Activated T-cell treated with anti-CD3 and anti-CD28 coated beads, Interleukin-2, amount 50 U/mL, for 1 hour (primary cell): ENCODE data around the gene CBX8.
A peak's percentile ranks its signal among the peaks of the same experiment; 100 is the strongest.

ENCODE experiments used
- DNase-seq: peaks from one replicate; pipeline ENCODE4 v3.0.0-alpha.2; 2020

Gene CBX8

GRCh38 chr17:79796763-79797491, at the start of gene CBX8:
TSS of gene CBX8 (minus strand) at chr17:79797077. CDS start at chr17:79796998, 79 bp downstream.
- peak; percentile 98 for DNase-seq

- no peak for DNase-seq
These were observed 48.7 kb upstream of the CBX8 start for GRCh38 chr17:79845601-79845949.

GRCh38 chr17:79844869-79845600, 48.2 kb upstream of the CBX8 start:
- peak; percentile 71 for DNase-seq

GRCh38 chr17:79843816-79844800, 47.2 kb upstream of the CBX8 start:
- DNase-seq = no peak

DNA sequence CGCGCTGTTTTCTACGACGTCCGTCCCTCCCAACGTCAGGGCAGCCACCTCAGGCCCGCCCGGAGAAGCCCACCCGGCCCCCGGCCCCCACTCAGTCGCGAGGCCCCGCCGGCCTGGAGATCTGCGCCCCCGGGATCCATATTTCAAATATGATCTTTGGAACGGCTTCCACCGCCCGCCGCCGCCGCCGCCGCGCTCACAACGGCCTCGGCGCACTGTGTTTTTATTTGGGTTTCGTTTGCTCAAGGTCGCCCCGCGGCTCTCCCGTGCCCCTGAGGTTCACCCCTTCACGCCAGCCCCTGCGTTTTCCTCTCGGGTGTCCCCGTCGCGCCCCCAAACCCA, 46.6 kb upstream of the CBX8 start:
- no peak for DNase-seq

DNA sequence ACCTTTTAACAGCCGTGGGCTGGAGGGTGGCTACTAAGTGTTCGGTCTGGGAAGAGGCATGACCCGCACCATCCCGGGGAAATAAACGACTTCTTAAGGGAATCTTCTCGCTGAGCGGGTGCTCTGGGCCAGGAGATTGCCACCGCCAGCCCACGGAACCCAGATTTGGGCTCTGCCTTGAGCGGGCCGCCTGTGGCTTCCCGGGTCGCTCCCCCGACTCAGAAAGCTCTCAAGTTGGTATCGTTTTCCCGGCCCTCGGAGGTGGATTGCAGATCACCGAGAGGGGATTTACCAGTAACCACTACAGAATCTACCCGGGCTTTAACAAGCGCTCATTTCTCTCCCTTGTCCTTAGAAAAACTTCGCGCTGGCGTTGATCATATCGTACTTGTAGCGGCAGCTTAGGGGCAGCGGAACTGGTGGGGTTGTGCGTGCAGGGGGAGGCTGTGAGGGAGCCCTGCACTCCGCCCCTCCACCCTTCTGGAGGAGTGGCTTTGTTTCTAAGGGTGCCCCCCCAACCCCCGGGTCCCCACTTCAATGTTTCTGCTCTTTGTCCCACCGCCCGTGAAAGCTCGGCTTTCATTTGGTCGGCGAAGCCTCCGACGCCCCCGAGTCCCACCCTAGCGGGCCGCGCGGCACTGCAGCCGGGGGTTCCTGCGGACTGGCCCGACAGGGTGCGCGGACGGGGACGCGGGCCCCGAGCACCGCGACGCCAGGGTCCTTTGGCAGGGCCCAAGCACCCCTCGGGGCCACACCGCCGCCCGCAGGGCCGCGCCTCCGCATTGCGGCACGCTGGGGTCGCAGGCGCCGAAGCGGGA, 46.0 kb upstream of the CBX8 start:
- peak; percentile 55 for DNase-seq

DNA sequence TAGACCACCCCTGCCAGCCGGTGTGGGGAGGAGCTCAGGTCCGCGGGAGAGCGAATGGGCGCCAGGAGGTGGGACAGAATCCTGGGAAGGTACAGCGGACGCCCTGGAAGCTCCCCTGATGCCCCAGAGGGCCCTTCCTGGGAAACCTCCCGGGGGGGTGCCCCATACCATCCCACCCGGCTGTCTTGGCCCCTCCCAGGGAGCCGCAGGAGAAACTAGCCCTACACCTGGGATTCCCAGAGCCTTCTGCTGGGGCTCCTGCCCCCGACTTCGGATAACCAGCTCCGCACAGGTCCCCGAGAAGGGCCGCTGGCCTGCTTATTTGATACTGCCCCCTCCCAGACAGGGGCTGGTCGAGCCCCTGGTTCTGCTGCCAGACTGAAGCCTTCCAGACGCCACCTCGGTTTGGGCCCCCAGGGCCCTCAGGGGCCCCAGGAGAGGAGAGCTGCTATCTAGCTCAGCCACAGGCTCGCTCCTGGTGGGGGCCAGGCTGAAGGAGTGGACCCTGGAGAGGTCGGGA, 45.3 kb upstream of the CBX8 start:
- DNase-seq = peak; percentile 42

DNA sequence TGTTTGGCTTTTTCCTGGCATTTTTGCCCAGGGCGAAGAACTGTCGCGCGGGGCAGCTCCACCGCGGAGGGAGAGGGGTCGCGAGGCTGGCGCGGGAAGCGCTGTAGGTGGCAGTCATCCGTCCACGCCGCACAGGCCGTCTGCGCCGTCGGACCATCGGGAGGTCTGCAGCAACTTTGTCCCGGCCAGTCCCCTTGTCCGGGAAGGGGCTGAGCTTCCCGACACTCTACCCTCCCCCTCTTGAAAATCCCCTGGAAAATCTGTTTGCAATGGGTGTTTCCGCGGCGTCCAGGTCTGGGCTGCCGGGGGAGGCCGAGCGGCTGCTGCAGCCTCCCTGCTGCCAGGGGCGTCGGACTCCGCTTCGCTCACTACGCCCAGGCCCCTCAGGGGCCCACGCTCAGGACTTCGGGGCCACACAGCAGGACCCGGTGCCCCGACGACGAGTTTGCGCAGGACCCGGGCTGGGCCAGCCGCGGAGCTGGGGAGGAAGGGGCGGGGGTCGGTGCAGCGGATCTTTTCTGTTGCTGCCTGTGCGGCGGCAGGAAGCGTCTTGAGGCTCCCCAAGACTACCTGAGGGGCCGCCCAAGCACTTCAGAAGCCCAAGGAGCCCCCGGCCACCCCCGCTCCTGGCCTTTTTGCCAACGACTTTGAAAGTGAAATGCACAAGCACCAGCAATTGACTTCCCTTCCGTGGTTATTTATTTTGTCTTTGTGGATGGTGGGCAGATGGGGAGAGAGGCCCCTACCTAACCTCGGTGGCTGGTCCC, 44.7 kb upstream of the CBX8 start:
- DNase-seq = peak; percentile 44

- DNase-seq = no peak
These were observed 44.1 kb upstream of the CBX8 start for GRCh38 chr17:79840989-79841286.

- DNase-seq = peak; percentile 54
These were observed 43.6 kb upstream of the CBX8 start for GRCh38 chr17:79840269-79840988.

DNA sequence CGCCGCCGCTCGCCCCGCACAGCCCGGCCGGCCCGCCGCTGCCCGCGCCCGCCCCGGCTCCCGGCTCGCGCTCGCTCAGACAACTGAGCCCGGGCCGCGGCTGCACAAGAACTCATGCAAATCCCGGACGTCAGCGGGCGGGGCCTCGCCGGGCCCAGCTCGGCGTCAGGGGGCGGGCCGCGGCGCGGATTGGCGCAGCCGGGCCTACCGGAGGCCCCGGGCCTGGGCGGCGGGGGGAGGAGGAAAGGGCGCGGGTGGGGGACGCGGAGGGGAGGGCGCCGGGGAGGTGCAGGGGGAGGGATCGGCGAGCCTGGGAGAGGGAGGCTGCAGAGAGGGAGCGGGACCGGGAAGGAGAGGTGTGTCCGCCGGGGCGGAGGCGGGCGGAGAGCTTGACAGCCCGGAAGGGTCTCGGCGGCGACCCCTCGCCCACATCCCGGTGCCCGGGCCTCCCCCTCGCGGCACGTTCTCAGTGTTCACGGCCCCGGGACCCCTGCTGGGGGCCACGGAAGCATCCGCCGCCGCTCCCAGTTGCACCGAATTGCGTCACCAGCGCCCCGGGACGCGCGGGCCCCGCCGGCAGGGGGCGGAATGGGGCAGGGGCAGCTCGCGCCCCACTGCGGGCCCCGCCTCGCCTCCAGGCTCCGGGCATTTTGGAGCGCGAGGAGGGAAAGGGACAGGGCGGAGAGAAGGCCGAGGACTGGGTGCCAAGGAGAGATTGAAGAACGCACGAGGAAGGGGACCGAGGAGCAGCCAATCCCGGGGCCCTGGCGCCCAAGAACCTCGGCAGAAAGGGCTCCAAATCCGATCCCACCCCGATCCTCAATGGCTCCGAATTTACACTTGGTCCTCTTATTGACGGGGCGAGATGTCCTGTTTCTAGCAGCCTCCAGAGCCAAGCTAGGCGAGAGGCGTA, 42.7 kb upstream of the CBX8 start, which contains the start of gene CBX4:
TSS of gene CBX4 (minus strand) at position 85 of the 913 bp plus-strand sequence. CDS start 189 bp downstream, outside the sequence.
- DNase-seq = peak; percentile 93

GRCh38 chr17:79838522-79839274, 41.8 kb upstream of the CBX8 start:
- peak; percentile 70 for DNase-seq

- DNase-seq = peak; percentile 52
These were observed 41.1 kb upstream of the CBX8 start for GRCh38 chr17:79837888-79838521.

GRCh38 chr17:79836972-79837887, 40.4 kb upstream of the CBX8 start:
- DNase-seq = peak; percentile 54

DNA sequence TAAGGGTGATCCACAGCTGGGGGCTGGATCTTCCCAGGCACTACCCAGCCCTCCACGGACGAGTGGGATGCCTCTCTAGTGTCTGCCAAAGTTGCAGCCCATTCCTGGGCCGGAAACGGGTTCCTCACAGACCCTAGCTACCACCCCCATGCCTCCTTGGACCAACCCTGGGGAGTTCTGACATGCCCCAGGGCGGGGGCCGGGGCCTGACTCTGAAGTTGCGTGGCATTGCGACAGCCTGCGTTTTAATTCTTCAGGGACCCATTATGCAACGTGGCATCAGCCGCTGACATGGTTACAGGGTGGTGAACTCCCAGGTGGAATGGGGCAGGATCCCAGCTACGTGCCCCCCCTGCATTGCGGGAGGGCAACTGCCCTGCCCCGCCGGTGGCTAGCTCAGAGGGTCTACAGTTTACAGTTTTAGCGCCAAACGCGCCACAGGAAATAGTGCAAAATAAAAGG, 39.7 kb upstream of the CBX8 start:
- no peak for DNase-seq

- no peak for DNase-seq
These were observed 39.2 kb upstream of the CBX8 start for GRCh38 chr17:79835953-79836509.

DNA sequence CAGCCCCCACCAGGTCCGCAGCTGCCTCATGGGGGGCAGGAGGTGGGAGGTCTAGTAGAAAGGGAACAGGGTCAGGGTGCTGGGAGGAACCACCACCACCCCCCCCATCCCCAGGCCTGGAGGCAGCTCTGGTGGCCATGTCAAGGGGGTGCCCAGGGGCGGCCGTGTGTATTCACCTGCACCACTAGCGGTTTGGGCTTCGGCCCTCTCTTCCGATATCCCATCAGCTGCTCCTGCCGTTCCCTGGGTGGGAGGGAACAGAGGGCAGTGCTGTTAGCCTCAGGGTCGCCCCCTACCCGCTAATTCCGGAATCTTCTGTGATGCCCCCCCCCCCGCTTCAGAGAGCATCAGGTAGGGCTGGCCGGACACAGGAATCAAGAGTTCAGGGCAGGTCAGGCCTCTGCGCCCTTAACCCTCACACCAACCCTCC, 38.6 kb upstream of the CBX8 start:
- DNase-seq = no peak
